ENCODE results near the gene CCDC9B.

CCDC9B gene

GRCh38 chr15:40325700-40326099 lies 15.0 kb downstream of the CCDC9B start:
- DNase-seq = no peak

DNA sequence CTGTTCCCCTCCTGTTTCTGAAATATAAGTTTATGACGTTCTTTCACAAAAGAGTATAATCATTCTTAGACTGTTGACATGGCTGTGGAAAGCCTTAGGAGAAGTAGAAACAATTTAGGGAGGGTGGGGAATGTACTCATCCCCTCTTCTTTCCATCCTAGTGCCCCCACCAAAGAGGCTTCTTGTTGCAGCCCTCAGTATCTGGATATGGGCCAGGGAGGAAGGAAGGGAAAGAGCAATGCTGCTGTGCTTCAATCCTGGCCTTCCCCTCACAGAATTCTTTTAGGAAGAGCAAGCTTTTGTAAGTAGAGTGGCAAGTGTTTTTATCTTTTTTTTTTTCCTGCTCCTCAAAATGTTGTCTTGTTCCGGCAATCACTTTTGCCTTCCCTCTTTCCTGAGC lies 15.6 kb downstream of the CCDC9B start:
- DNase-seq = no peak

DNA sequence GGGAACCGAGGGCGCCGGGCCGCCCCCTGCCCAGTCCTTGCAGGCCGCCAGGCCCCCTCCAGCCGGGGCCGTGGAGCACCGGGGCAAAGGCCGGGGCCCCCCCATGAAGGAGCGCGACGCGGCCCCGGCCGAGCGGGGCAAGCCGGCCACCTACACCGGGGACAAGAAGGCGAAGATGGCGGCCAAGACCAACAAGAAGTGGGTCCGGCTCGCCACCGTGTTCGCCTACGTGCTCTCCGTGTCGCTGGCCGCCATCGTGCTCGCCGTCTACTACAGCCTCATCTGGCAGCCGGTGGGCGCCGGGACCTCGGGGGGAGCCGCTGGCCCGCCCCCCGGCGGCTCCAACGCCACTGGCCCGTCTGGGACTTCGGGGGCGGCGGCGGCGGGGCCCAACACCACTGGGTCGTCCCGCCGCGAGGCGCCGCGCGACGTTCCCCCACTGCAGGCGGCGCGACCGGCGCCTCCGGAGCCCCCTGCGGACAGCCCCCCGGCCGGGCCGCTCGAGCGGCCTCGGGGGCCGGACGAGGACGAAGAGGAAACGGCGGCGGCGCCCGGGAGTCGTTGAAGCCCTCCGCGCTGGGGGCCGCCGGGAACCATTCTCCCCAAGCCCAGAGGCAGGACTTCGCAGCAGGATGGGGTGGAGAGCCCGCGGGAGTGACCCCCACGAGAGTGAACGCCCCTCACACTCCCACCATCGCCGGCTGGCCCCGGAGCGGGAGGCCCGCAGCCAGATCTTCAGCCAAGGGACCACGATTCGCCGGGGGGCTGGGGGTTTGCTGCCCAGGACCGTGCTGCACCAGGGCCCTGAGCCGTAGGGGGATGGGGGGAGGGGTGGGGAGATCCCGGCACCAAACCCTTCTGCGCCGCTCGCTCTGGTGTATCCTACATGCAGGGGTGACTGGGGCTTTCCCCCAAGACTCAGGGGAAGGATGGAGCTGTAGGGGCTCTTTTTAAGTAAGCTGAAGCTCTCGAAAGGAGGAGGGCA lies 16.5 kb downstream of the CCDC9B start:
- DNase-seq = no peak

- DNase-seq = peak; percentile 80
Measured at GRCh38 chr15:40323239-40323952, 17.3 kb downstream of the CCDC9B start, which contains the start of gene INAFM2. Gene INAFM2 (plus strand): TSS chr15:40323692. CDS start chr15:40324056, 364 bp downstream.

DNA sequence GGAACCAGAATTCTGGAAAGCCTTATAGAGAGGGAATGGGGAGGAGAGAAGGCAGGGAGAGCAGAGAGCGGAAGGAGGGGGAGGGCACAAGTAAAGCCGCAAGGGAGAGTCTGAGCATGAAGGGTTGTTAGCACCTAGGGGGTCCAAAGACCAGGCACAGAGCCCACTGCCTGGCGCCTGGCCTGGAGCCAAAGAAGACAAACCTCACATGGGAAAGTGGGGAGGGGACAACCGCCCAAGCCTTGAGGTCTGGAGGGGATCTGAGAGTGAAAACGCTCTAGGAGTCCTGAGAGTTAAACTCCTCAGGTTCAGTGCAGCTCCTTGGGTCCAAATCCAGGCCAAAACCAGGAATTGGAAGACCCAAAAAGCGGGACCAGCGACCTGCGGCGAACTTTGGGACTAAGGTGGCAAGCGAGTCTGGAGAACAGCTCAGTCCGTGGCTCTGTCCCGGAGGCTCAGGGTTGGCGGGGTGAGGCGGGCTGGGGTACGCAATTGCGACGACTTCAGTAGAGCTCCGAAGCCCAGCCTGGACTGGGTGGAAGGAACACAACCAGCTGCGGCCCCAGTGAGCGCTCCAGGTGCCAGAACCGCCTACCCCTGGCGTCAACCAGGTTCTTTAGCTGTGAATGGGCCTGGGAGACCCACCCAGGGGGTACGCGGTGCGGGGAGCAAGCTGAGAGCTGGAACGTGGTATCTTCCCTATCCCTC lies 18.1 kb downstream of the CCDC9B start:
- DNase-seq = no peak

GRCh38 chr15:40320931-40321371 lies 19.8 kb downstream of the CCDC9B start:
- no peak for DNase-seq

DNA sequence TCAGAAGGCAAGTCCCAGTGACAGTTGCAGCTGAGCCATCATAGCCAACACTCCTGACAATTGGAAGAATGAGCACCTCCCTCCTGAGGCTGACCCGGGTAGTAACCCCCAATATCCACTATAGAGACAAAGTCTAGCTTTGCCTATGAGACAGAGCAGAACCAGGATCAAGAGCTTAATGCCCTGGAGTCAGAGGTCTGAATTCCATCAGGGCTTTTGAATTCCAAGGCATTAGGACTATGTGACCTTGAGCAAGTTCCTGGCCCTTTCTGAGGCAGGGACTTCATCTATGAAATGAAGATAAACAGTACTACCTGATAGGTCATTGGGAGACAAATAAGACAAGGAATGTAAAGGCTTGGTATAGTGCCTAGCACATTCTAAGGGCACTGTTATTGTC lies 20.3 kb downstream of the CCDC9B start:
- DNase-seq = no peak

- DNase-seq = no peak
Measured at GRCh38 chr15:40317580-40317979, 23.2 kb downstream of the CCDC9B start.

- DNase-seq = no peak
Measured at GRCh38 chr15:40316931-40317330, 23.8 kb downstream of the CCDC9B start.

DNA sequence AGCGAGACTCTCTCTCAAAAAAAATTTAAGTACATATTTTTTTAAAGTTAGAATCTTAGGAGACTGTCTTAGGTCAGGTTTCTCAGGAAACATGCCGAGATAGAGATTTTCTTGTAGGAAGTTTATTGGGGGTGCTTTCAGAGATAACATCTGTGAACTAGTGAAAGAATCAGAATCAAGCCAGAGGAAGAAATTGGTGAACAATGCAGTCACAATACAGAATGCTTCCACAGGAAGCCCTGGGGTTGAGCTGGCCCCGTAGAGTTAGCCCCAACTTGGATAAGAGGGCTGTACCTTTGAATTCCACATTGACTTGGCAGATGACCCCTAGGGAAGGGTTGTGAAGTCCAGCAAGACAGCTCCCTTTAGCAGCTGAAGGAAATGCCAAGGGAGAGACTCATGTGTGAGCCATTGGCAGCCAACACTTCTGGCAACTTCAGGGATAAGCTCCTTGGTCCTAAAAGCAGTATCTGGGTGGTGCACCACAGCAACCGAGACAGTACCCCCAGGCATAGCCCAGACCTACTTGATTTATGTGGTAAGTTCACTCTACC lies 25.9 kb downstream of the CCDC9B start:
- DNase-seq = no peak

GRCh38 chr15:40313531-40314398 lies 27.0 kb downstream of the CCDC9B start:
- peak; percentile 33 for DNase-seq

- DNase-seq = no peak
Measured at GRCh38 chr15:40312370-40313158, 28.2 kb downstream of the CCDC9B start.

DNA sequence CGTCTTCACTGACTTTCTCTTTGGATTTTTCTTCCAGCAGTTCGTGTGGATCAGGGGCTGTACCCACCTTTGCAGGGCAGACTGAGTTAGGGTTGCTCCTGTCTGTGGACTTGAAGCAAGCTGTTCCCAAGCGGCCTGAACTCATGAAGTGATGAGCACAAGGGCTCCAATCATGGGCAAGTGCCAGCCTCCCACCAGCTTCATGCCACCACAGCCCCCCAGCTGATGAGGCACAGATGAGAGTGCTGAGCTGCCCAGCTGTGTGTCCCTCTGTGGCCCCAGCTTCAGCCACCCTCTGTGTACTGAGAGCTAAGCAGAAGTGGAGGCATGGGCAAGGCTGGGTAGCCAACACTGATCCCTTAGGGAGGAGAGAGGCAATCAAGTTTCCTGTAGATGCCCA lies 29.7 kb downstream of the CCDC9B start:
- no peak for DNase-seq

- DNase-seq = no peak
Measured at GRCh38 chr15:40310001-40310959, 30.5 kb downstream of the CCDC9B start.

DNA sequence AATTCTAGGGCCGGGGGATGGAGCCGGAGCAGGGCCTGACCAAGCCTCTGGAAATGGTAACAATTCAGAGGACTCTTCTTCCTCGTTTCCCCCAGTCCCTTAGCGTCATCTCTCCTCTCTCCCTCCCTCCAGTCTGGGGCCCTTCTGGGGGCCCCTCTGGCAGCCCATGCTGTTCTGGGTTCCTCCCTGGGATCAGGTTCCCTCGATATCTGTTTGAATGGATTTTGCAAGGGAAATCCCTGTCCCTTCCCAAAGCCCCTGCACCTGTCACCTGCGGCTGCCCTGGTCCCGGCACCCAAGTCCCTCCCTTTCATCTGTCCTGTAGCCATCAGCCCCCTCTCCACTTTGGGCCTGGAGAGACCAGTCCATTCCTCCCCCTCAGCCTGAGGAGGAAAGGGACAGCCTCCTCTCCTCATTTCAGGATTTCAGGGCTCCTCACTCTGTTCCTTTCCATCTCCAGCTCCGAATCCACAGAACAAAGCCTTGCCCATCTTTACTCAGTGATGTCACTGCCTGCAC lies 31.3 kb downstream of the CCDC9B start:
- no peak for DNase-seq

GRCh38 chr15:40307421-40308211 lies 33.1 kb downstream of the CCDC9B start, which contains the start of gene PLCB2:
Gene PLCB2 (minus strand): TSS chr15:40307935. CDS start chr15:40307672, 263 bp downstream.
- no peak for DNase-seq

DNA sequence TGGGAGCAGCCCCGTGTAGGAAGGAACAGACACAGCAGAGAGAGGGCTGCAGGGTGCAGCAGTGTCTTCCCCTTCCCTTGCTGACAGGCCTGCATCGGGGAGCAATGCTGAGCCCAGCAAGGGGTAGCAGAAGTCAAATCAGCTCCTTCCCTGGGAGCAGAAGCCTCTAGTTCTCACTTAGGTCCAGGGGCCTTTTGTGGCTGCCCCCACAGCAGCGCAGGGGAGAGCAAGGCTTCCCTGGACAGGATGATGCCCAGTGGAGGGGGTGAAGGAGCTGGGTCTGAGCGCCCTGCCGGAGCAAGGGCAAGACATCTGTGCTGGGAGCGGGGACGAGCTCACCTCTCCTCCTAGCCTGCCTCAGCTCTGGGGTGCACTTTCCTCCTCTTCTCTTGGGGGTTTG lies 33.8 kb downstream of the CCDC9B start:
- DNase-seq = no peak

DNA sequence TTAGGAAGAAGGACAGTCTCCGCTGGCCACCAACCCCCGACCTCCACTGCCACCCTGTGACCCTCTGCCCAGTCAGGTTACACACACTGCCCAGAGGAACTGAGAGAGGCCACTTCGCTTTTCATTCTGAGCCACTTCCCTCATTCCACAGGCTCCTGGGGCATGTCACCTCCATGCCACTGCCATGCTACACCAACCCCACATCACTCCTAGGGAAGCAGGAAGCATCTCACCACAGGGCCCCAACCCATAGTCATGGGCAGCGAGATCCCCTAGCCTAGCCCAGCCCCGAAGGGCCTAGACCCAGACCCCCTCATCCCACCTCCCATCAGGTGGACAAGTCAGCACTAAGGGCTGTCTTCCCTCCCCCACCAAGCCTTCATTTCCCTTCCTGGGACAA lies 34.4 kb downstream of the CCDC9B start:
- no peak for DNase-seq

- no peak for DNase-seq
Measured at GRCh38 chr15:40305281-40305680, 35.5 kb downstream of the CCDC9B start.
